H1 (cell line): ENCODE results near the gene RGS16. TPM values are rescaled to one million over a fixed set of nuclear protein-coding genes. Genes with fewer than 3 reads are reported as not detected.
A peak's percentile ranks its signal among the peaks of the same experiment; 100 is the strongest.

Source experiments
- ASH2L ChIP-seq: fragments of 200-600, 300-600 bp; sonication (generic); IDR thresholded peaks from one replicate; pipeline ENCODE4 v1.7.1; 2017; ENCODE audit warnings: low read length
- BACH1 ChIP-seq: IDR thresholded peaks from 2 replicates; pipeline ENCODE4 v1.6.1; 2012; ENCODE audit warnings: low read length, improper control_type of control experiment
- BCL11A ChIP-seq, 2 experiments: IDR thresholded peaks; one replicate each; pipeline ENCODE4 v1.6.1; 2011; ENCODE audit warnings: low read depth in 2 of 2, low read length in 2 of 2, mild to moderate bottlenecking in 2 of 2
- CBX8 ChIP-seq: fragments of 300-800, 300-1000 bp; sonication (generic); IDR thresholded peaks from 2 replicates; pipeline ENCODE4 v1.7.1; 2016; ENCODE audit warnings: low read depth, low read length, borderline replicate concordance
- CHD2 ChIP-seq: IDR thresholded peaks from 2 replicates; pipeline ENCODE4 v1.6.1; 2012; ENCODE audit warnings: low read length, improper control_type of control experiment
- EP300 ChIP-seq, 2 experiments: IDR thresholded peaks; 1 replicate in 1 of 2; 2 replicates in 1 of 2; pipeline ENCODE4 v1.6.1; 2011 to 2012; ENCODE audit warnings: low read depth in 2 of 2, low read length in 2 of 2, mild to moderate bottlenecking in 2 of 2, borderline replicate concordance in 1 of 2, inconsistent platforms in 1 of 2, moderate library complexity in 1 of 2
- FOSL1 ChIP-seq: IDR thresholded peaks from 2 replicates; pipeline ENCODE4 v1.6.1; 2011; ENCODE audit warnings: mild to moderate bottlenecking, low read depth, low read length, moderate library complexity; ENCODE audit not compliant: insufficient read depth
- KDM5A ChIP-seq: fragments of 200-600 bp; IDR thresholded peaks from 2 replicates; pipeline ENCODE4 v1.7.1; 2012; ENCODE audit warnings: mild to moderate bottlenecking, low read length, inconsistent platforms, mixed read lengths
- NANOG ChIP-seq: IDR thresholded peaks from 2 replicates; pipeline ENCODE4 v1.6.1; 2011; ENCODE audit warnings: low read length, low read depth, mild to moderate bottlenecking, inconsistent platforms; ENCODE audit not compliant: insufficient read depth, poor library complexity, severe bottlenecking
- POLR2A ChIP-seq, 2 experiments: IDR thresholded peaks; 1 replicate in 1 of 2; 2 replicates in 1 of 2; pipeline ENCODE4 v1.6.1; 2011; ENCODE audit warnings: low read depth in 2 of 2, low read length in 2 of 2, mild to moderate bottlenecking in 2 of 2; ENCODE audit errors: control extremely low read depth in 1 of 2
- POLR2AphosphoS5 ChIP-seq: IDR thresholded peaks from 2 replicates; pipeline ENCODE4 v1.6.1; 2011; ENCODE audit warnings: low read depth, low read length
- RAD21 ChIP-seq, 2 experiments: IDR thresholded peaks in 1 of 2; conservative IDR thresholded peaks in 1 of 2; 2 replicates each; pipeline ENCODE4 v1.6.1; 2011; ENCODE audit warnings: low read depth in 2 of 2, low read length in 2 of 2, improper control_type of control experiment in 1 of 2, inconsistent platforms in 1 of 2, mild to moderate bottlenecking in 1 of 2, moderate library complexity in 1 of 2
- SIRT6 ChIP-seq: IDR thresholded peaks from one replicate; pipeline ENCODE4 v1.7.1; 2012; ENCODE audit warnings: low read length, inconsistent platforms
- SIX5 ChIP-seq: IDR thresholded peaks from 2 replicates; pipeline ENCODE4 v1.6.1; 2011; ENCODE audit warnings: mild to moderate bottlenecking, low read depth, low read length
- SRF ChIP-seq: IDR thresholded peaks from 2 replicates; pipeline ENCODE4 v1.6.1; 2011; ENCODE audit warnings: mild to moderate bottlenecking, low read depth, low read length, moderate library complexity
- SUZ12 ChIP-seq: fragments of 200-600 bp; sonication (generic); IDR thresholded peaks from 2 replicates; pipeline ENCODE4 v1.6.1; 2012; ENCODE audit warnings: mild to moderate bottlenecking, inconsistent platforms, low read length, moderate library complexity, mixed read lengths
- TAF1 ChIP-seq: IDR thresholded peaks from 2 replicates; pipeline ENCODE4 v1.6.1; 2011; ENCODE audit warnings: mild to moderate bottlenecking, low read depth, low read length
- TCF12 ChIP-seq: IDR thresholded peaks from 2 replicates; pipeline ENCODE4 v1.6.1; 2011; ENCODE audit warnings: low read depth, mild to moderate bottlenecking, low read length
- TEAD4 ChIP-seq: IDR thresholded peaks from 2 replicates; pipeline ENCODE4 v1.6.1; 2012; ENCODE audit warnings: low read depth, low read length, inconsistent platforms, mixed read lengths
- polyA plus RNA-seq, 7 experiments: library from polyadenylated mRNA; depleted of rRNA in 3 of 7; stranded (reverse) in 5 of 7; unstranded in 2 of 7; fragments of >200 nt in 5 of 7; fragments of 200-250 nt in 2 of 7; gene quantifications; 1 replicate in 5 of 7; 2 replicates in 1 of 7; 4 replicates in 1 of 7; pipeline versions ENCODE4 v1.2.1 to v1.2.3, GENCODE V29; 2011 to 2013; ENCODE audit warnings: missing spikeins in 2 of 7, mixed read lengths in 2 of 7
- total RNA-seq: library from RNA; stranded (reverse); fragmentation: NEBNext Ultra II Directional; extraction: Animal tissue kit (Norgen Biotek cat#: 25700); gene quantifications from 2 replicates; pipeline ENCODE4 v1.2.1, GENCODE V29; 2021
- TF ChIP-seq, protein P1 (sequence below): IDR thresholded peaks from 2 replicates; pipeline ENCODE4 v1.6.1; 2012; ENCODE audit warnings: inconsistent platforms
- TF ChIP-seq, protein P2 (sequence below), 3 experiments: IDR thresholded peaks; 1 replicate in 2 of 3; 2 replicates in 1 of 3; pipeline versions ENCODE4 v1.5.1 to v1.6.1; 2011; ENCODE audit warnings: low read length in 3 of 3, mild to moderate bottlenecking in 3 of 3, inconsistent platforms in 2 of 3, low read depth in 1 of 3, moderate library complexity in 1 of 3; ENCODE audit not compliant: insufficient read depth in 1 of 3; ENCODE audit errors: control extremely low read depth in 1 of 3
- TF ChIP-seq, protein P3 (sequence below): IDR thresholded peaks from 2 replicates; pipeline ENCODE4 v1.6.1; 2012; ENCODE audit warnings: inconsistent platforms

Gene RGS16
- total and polyA plus RNA-seq, 2 of the 8 experiments (the other 6 are each of a cell fraction or from before 2014, with no cell fraction given), result 5.7 to 9.8 TPM

DNA sequence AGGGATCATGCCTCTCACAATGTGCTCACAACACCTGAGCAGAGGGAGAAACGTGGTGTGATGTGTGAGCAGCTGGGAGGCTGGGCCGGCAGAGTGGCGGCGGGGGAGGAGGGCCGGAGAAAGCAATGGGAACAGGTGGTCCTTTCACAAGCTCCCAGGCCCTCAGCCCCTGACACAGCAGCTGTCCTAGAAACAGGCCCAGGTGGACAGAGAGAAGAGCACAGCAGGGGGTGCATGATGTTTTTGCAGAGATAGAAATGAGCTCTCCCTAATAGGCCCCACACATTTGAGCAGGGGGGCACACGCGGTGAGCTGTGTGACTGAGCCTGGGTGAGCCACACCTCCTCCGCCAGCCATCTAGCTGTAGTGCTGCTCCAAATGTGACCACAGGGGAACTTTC lies 7.6 kb upstream of the RGS16 start (continued):
- TF ChIP-seq SIRT6, result no peak
- TF ChIP-seq EP300 (IDR thresholded peaks at IDR 0.05; ENCODE audit: borderline replicate concordance in 1 of 2, low read depth in 2 of 2, low read length in 2 of 2), result no peak
- TF ChIP-seq CHD2, result no peak
- TF ChIP-seq, protein P1, sequence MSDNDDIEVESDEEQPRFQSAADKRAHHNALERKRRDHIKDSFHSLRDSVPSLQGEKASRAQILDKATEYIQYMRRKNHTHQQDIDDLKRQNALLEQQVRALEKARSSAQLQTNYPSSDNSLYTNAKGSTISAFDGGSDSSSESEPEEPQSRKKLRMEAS, result peak; percentile 71
- no peak; a peak in 1 of 4 replicates for TF ChIP-seq RAD21 (IDR thresholded peaks at IDR 0.05 in 1 of 2, conservative IDR thresholded peaks at IDR 0.05 in 1 of 2; ENCODE audit: low read depth in 2 of 2, low read length in 2 of 2)
- no peak for TF ChIP-seq KDM5A
- no peak for TF ChIP-seq FOSL1
- no peak for TF ChIP-seq BACH1
- no peak for TF ChIP-seq TEAD4
- TF ChIP-seq TCF12, result peak; percentile 87; the same call in 1 of the 2 replicates
- no peak for TF ChIP-seq POLR2AphosphoS5
- TF ChIP-seq, protein P2, sequence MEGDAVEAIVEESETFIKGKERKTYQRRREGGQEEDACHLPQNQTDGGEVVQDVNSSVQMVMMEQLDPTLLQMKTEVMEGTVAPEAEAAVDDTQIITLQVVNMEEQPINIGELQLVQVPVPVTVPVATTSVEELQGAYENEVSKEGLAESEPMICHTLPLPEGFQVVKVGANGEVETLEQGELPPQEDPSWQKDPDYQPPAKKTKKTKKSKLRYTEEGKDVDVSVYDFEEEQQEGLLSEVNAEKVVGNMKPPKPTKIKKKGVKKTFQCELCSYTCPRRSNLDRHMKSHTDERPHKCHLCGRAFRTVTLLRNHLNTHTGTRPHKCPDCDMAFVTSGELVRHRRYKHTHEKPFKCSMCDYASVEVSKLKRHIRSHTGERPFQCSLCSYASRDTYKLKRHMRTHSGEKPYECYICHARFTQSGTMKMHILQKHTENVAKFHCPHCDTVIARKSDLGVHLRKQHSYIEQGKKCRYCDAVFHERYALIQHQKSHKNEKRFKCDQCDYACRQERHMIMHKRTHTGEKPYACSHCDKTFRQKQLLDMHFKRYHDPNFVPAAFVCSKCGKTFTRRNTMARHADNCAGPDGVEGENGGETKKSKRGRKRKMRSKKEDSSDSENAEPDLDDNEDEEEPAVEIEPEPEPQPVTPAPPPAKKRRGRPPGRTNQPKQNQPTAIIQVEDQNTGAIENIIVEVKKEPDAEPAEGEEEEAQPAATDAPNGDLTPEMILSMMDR (IDR thresholded peaks at IDR 0.05; ENCODE audit: control extremely low read depth in 1 of 3, insufficient read depth in 1 of 3, low read depth in 1 of 3, low read length in 3 of 3), result 0 out of 4 replicates have a peak, but pooled peaks of 1 of the 3 experiments have one; percentile 1
- TF ChIP-seq SUZ12, result no peak
- TF ChIP-seq TAF1, result no peak
- TF ChIP-seq ASH2L, result peak; percentile 54
- TF ChIP-seq NANOG, result no peak
- TF ChIP-seq SRF, result no peak
- TF ChIP-seq POLR2A (IDR thresholded peaks at IDR 0.05; ENCODE audit: control extremely low read depth in 1 of 2, low read depth in 2 of 2, low read length in 2 of 2), result no peak
- TF ChIP-seq SIX5, result no peak
- TF ChIP-seq, protein P3, sequence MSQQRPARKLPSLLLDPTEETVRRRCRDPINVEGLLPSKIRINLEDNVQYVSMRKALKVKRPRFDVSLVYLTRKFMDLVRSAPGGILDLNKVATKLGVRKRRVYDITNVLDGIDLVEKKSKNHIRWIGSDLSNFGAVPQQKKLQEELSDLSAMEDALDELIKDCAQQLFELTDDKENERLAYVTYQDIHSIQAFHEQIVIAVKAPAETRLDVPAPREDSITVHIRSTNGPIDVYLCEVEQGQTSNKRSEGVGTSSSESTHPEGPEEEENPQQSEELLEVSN, result peak; percentile 59
- TF ChIP-seq CBX8, result no peak
- no peak for TF ChIP-seq BCL11A (IDR thresholded peaks at IDR 0.05; ENCODE audit: low read depth in 2 of 2, low read length in 2 of 2)
